Spleen (tissue), 7 donors: ENCODE measurements around the gene TP73.

Experiments
- POLR2A ChIP-seq, 3 donors: fragments of 450-650 bp; IDR thresholded peaks; one replicate each; pipeline ENCODE4 v1.5.1; 2017; ENCODE audit warnings: antibody characterized with exemption in 3 of 3, mild to moderate bottlenecking in 1 of 3
- POLR2AphosphoS5 ChIP-seq, 3 donors: sonication (generic); formaldehyde crosslinking; IDR thresholded peaks; one replicate each; pipeline ENCODE4 v1.5.1; 2017; ENCODE audit warnings: antibody characterized with exemption in 3 of 3
- TF ChIP-seq, protein P1 (sequence below), 11 experiments: fragments of 200-600 bp in 7 of 11; fragments of 450-650 bp in 4 of 11; sonication (generic) in 4 of 11; IDR thresholded peaks in 8 of 11; conservative IDR thresholded peaks in 3 of 11; 1 replicate in 7 of 11; 2 replicates in 4 of 11; pipeline versions ENCODE4 v1.4.0 to v1.8.0; 2016 to 2021; ENCODE audit warnings: antibody characterized with exemption in 11 of 11, inconsistent platforms in 4 of 11, mild to moderate bottlenecking in 1 of 11
- donor health status: DM: no; HTN: no; CAD: no; lungs with moderate emphysema.
- donor health status: DM: no; HTN: no; CAD: no.
- donor health status: DM: no; HTN: no; CAD: no.

DNA sequence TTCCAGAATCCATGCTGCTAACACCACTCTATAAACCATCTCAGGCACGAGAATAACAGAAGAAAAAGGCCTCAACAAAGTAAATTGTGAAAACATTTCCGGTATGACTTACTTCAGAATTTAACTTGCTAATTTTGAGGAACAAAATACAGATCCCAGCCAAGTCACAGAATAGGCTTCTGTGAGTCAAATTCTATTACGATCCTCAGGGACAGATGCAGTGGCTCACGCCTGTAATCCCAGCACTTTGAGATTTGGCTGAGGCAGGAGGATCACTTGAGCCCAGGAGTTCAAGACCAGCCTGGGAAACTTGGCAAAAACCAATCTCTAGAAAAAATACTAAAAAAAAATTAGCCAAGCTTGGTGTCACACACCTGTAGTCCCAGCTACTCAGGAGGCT lies 91.1 kb downstream of the TP73 start:
- TF ChIP-seq, protein P1, sequence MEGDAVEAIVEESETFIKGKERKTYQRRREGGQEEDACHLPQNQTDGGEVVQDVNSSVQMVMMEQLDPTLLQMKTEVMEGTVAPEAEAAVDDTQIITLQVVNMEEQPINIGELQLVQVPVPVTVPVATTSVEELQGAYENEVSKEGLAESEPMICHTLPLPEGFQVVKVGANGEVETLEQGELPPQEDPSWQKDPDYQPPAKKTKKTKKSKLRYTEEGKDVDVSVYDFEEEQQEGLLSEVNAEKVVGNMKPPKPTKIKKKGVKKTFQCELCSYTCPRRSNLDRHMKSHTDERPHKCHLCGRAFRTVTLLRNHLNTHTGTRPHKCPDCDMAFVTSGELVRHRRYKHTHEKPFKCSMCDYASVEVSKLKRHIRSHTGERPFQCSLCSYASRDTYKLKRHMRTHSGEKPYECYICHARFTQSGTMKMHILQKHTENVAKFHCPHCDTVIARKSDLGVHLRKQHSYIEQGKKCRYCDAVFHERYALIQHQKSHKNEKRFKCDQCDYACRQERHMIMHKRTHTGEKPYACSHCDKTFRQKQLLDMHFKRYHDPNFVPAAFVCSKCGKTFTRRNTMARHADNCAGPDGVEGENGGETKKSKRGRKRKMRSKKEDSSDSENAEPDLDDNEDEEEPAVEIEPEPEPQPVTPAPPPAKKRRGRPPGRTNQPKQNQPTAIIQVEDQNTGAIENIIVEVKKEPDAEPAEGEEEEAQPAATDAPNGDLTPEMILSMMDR (IDR thresholded peaks at IDR 0.05 in 8 of 11, conservative IDR thresholded peaks at IDR 0.05 in 3 of 11), result no peak
- TF ChIP-seq POLR2A (IDR thresholded peaks at IDR 0.05), result no peak
- no peak for TF ChIP-seq POLR2AphosphoS5 (IDR thresholded peaks at IDR 0.05)
